Left colon (tissue), 2 donors: ENCODE data around the gene UBE3B. TPM values are rescaled to one million over a fixed set of nuclear protein-coding genes. Genes with fewer than 3 reads are reported as not detected.
"Not testable (repeated sequence)": the region's sequence is repeated elsewhere in the genome, so short reads cannot be mapped to it uniquely, and the experiment has no call there.

Experiments
- ATAC-seq: fragments of 200-7000 bp; cut with Tn5 transposase; one replicate; pipeline ENCODE4 v1.9.1; 2020; ENCODE audit warnings: mild to moderate bottlenecking, moderate library complexity
- DNase-seq, 2 donors: peaks; one replicate each; pipeline ENCODE4 v3.0.0-alpha.2; 2020
- intact Hi-C, 2 donors: fragments of 100-400 bp; cut with DNase I in 1 of 2; cut with micrococcal nuclease in 1 of 2; formaldehyde crosslinking; loops; one replicate each; pipeline versions ENCODE4 v1.11.2 to v1.14.0; 2022; cut with DNase I, micrococcal nuclease
- total RNA-seq, 2 donors: library from RNA; stranded (reverse); fragmentation: NEBNext Ultra II Directional; extraction: Animal tissue kit (Norgen Biotek cat#: 25700); gene quantifications; one replicate each; pipeline ENCODE4 v1.2.1, GENCODE V29; 2021
- donor health status: DM: no; HTN: no; CAD: no.
- donor health status: DM: yes; HTN: yes; CAD: no.

Gene UBE3B
- total RNA-seq, 2 donors from 2014 or later, result 47.7 to 50.7 TPM

DNA sequence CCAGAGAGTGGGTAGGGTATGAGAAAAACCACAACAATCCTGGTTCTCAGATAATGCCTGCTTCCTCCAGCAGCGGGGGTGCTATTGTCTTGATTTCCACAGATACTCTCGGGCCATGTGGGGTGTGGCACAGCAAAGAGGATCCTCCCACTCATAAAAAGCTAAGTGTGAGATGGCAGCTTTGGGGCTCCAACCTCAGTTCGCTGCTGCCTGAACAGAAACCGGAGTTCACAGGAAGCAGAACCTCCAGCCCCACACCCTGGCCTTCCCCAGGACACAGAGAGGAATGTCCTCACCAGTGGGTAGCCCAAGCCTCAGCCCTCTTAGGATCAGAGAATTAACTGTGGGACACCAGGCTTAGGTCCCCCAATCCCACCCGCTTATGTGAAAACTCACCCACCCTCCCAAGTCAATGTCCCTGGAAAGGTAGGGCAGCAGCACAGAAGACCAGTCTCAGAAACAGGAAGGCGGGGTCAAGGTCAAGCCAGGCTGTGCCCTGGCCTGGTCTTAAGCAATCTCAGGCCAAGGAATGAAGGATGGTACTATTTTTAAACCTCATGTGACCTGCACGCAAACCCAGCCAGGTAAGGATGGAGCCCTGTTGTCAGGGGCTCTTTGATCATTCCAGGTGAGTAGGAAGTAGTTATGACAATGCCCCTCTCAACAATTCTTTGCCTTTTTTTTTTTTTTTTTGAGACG lies 9.3 kb upstream of the UBE3B start:
- ATAC-seq (peak; percentile 94), DNase-seq (peak; percentile 74 to 83)
- intact Hi-C loops, result no loop called here

DNA sequence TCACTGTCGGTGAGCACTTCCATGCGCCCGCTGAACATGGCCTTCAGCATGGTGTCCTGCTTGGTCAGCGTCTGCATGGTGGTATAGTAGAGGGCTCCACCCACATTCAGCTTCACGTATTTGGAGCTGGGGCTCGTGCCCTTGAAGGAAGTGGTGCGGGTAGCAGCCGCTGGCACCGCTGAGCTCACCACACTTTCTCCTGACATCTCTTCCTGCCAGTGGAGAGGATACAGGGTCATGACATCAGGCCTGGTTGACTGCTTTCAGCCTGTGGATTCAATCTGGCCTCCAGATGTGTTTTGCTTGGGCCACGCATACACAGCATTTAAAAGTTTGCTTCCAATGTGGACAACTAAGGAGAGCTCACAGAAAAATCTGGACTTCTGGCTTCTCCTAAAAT lies 7.9 kb upstream of the UBE3B start:
- intact Hi-C loops, result no loop called here
- ATAC-seq (no peak), DNase-seq (no peak)

DNA sequence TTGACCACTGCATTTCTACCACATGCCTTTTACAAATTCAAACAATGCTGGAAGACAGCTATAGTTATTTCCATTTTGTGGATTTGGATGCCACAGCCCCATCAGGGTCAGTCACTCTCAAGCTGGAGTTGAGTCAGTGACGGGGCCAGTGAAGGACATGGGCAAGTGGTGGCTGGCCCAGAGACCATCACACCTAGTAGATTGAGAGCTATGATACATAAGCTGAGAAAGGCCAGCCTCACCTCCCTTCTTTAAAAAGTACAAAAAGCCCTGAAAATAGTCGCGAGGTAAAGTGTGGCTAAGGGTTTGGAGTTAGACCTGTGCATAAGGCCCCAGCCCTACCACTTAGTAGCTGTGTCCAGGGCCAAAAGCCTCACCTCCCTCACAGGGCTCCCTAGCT lies 4.4 kb upstream of the UBE3B start:
- intact Hi-C loops, result no loop called here
- no peak for ATAC-seq
- no peak for DNase-seq

DNA sequence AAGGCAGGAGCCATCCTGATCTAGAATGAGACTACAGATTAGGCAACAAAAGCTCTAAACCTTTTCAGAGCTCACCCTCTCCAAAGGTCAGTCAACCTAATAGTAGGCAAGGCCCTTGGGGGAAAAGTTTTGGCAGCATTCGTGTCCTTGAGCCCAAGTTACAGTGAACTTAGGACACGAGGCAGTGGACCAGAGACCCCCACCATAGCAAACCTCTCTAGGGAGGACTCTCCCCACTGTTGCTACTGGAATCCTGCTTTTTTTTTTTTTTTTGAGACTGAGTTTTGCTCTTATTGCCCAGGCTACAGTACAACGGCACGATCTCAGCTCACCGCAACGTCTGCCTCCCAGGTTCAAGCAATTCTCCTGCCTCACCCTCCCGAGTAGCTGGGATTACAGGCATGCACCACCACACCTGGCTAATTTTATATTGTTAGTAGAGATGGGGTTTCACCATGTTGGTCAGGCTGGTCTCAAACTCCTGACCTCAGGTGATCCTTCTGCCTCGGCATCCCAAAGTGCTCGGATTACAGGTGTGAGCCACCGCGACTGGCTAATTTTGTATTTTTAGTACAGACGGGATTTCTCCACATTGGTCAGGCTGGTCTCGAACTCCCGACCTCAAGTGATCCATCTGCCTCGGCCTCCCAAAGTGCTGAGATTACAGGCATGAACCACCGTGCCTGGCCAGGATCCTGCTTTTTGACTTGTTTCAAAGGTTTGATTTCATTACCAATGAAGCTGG lies 3.7 kb upstream of the UBE3B start:
- intact Hi-C loops, ATAC-seq, DNase-seq: not testable (repeated sequence)

DNA sequence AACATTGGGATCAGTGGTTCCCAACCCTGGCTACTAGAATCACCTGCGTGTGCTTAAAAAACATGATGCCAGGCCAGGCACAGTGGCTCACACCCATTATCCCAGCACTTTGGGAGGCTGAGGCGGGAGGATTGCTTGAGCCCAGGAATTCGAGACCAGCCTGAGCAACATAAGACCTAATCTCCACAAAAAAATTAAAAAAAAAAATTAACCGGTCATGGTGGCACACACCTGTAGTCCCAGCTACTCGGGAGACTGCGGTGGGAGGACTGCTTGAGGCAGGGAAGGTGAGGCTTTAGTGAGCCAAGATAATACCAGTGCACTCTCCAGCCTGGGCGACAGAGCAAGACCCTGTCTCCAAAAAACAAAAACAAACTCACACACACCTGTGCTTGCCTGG lies 2.3 kb upstream of the UBE3B start:
- intact Hi-C loops, result no loop called here
- no peak for ATAC-seq

DNA sequence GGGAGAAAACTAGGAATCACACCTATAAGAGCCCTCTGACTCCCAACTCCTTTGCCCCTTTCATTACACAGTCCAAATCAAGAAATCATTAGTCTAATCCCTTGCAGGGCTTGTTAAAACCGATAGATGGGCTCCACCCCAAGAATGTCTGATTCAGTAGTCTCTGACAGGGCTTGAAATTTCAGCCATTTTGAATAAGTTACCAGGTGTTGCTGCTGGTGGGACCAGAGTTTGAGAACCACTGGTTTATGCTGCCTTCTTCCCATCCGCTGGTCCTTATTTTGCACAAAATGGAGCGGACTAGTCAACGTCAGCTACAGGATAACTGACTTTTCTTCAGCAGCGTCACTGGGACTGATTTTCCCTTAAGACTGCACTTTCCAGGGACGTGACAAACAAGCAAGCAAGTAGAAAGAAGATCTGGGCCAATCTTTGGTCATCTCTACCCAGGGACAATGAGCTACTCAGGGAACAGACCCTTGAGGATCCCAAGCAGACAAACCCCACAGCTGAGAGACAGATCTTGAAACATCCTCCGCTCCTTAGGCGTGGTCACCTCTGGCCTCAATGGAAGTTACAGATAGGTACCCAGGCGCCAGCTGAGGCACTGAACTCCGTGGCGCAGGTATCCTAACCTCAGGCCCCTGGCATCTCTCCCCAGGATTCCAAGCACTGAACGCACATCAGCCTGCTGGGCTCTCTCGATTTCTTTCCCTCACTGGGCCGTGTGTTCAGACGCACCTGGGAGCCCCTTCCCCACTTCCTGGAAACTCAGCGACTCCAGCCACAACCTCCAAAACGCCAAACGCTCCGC lies 1.2 kb upstream of the UBE3B start:
- ATAC-seq (peak; percentile 29), DNase-seq (peak in 1 of 2 donors; percentile 30)
- intact Hi-C loops, result no loop called here

More for the DNA sequence above, 2.3 kb upstream of the UBE3B start:
- no peak for DNase-seq

DNA sequence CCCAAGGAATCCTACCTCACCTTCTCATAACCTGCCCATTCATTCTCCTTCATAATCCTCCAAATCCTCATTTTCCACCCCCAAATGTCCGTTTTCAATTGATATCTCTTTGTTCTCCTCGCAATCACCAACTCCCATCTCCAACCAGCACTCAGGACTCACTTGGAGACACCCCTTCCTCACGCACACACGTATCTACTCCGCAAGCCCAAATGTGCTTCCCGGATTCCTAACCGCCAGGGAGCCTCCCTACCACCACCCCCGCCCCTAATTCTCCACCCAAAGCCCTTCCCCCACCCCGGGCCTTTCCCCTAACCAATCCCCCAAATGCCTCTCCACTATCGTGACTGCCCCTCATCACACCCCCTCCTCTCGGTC lies 638 bp upstream of the UBE3B start:
- DNase-seq, result no peak
- intact Hi-C loops, result no loop called here
- ATAC-seq, result peak; percentile 19

DNA sequence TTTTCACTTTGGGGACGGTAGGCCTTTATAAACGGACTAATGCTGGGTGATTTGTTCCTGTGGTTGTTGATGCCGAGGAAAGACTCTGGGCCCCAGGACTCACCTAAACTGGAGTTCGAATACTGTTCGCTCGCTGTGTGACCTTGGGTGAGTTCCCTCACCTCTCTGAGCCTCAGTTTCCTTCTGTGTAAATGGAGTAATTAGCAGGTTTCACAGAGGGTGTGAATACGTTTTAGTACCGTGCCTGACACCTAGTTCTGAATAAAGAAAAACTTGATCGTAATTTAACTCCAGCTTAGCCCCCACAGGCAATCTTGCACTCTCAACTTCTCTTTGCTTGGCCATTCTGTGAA lies 505 bp downstream of the UBE3B start:
- ATAC-seq, result peak; percentile 8
- intact Hi-C loops, result no loop called here
- DNase-seq, result no peak

DNA sequence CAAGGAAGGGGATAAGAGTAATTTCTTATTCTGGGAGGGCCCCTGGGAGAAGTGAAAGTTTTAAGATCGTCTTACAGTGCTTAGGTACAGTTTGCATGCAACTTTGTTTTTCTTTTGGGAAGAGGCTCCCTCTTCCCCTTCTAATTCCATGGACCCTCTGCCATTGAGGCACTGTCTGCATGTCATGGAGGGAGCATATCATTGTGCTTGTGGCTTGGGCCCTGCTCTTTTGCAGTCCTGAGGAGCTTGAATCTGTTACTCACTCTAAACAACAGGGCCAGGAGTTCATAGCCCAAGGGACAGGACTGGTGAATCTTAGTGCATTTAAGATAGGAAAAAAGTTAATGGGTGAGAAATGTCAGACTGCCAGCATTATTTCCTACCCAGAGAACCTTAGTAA lies 2.3 kb downstream of the UBE3B start:
- intact Hi-C loops, result loop anchor here in 1 of 2 donors (10.0 kb wide), 1 partner anchor 55 kb away; no protein-coding TSS in a partner anchor
- DNase-seq (no peak), ATAC-seq (no peak)

DNA sequence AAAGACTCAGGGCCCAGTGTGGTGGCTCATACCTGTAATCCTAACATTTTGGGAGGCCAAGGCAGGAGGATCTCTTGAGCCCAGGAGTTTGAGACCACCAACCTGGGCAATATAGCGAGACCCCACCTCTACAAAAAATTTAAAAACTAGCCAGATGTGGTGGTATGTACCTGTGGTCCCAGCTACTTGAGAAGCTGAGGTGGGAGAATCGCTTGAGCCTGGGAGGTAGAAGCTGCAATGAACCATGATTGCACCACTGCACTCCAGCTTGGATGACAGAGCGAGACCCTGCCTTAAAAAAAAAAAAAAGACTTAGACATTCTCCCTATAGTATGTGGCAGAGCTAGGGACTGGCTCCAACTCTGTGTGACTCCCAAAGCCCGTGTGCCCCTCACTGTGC lies 2.9 kb downstream of the UBE3B start:
- DNase-seq, result no peak
- intact Hi-C loops, result loop anchor here in 1 of 2 donors (10.0 kb wide), 1 partner anchor 56 kb away; no protein-coding TSS in a partner anchor
- no peak for ATAC-seq

DNA sequence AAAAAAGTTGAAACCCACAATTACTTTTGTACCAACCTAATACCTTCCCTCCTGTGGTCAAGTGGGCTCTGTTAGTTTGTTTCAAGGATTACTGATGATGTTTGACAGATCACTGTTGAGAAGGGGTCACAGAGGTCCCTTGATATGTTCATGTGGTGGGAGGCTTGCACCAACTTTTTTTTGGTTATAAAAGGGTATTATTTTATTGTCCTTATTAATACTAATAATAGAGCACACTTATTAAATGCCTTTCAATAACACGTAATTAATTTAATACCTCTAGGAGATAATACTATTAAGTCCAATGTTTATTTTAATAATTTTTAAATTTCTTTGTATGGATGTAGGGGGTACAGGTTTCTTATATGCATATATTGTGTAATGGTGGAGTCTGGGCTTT lies 4.4 kb downstream of the UBE3B start:
- intact Hi-C loops, result loop anchor here in 1 of 2 donors (10.0 kb wide), 1 partner anchor 57 kb away; no protein-coding TSS in a partner anchor
- DNase-seq (no peak), ATAC-seq (no peak)

DNA sequence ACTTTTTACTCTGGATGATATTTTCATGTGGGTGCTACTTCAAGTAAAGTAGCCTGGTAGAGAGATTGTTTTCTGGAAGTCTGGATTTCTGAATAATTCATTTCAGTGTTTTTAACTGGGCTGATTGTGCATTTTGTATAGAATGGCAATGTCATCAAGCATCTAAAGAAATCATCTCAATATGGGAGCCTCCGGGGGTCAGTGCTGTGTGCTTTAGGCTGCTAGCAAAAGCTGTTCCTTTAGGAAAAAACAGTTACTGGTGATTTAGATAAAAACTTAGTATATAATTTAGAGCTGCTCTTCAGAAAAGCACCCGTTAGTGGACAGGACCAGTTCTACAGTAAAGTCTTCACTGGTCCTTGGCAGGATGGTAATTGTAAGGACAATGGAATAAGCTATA lies 5.1 kb downstream of the UBE3B start:
- intact Hi-C loops, result loop anchor here in 1 of 2 donors (10.0 kb wide), 1 partner anchor 58 kb away; no protein-coding TSS in a partner anchor
- no peak for ATAC-seq
- DNase-seq, result no peak

DNA sequence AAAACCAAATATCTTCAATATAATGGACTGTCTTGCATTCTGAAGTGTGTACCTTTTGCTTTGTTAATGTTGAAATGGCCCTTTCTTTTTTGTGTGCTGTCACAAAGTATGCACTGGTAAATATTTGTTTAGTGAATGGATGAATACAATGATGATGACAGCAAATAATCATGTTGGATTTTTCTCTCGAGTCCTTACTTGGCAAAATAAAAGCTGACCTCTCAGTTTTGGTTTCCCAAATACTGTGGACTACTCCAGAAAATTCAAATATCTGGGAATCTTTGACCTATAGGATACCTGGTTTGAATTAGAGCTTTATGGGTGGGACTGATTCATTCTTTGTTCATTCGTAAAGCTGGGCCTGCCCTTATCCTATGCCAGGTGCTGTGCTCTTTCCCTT lies 5.5 kb downstream of the UBE3B start:
- DNase-seq (no peak), ATAC-seq (no peak)
- intact Hi-C loops, result loop anchor here in 1 of 2 donors (10.0 kb wide), 1 partner anchor 58 kb away; no protein-coding TSS in a partner anchor

DNA sequence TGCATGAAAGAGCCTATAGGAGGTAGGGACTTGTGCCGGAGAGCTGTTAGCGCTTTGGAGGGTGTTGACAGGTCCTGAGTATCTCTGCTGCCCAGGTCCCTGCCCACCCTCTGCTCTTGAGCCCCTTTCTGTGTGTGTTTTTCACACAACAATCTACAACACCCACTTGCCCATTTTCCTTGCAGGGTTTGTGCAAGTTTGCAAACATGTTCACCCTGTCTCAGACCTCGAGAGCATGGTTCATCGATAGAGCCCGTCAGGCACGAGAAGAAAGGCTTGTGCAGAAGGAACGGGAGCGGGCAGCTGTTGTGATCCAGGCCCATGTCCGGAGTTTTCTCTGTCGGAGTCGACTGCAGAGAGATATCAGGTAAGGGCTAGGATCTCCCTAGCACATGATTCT lies 5.9 kb downstream of the UBE3B start:
- intact Hi-C loops, result loop anchor here in 1 of 2 donors (10.0 kb wide), 1 partner anchor 59 kb away; no protein-coding TSS in a partner anchor
- ATAC-seq (no peak), DNase-seq (no peak)

DNA sequence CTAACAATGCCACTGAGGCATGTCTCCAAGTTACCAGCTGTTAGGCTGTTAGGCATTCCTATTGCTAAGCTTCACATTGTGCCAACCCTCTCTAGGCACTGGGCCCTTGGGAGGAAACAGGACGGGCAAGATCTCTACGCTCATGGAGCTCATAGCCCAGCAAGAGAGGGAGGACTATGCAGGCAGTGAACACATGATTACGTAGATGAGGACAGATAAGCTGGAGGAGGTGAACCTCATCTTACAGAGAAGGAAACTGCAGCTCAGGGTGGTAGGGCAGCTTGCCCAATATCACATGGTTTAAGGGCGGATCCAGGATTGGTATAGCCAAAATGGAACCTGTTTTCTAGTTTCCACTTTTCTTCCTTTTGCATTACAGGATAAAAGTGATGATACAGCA lies 7.8 kb downstream of the UBE3B start:
- intact Hi-C loops, result loop anchor here in 1 of 2 donors (10.0 kb wide), 1 partner anchor 60 kb away; no protein-coding TSS in a partner anchor
- no peak for ATAC-seq
- DNase-seq, result no peak

DNA sequence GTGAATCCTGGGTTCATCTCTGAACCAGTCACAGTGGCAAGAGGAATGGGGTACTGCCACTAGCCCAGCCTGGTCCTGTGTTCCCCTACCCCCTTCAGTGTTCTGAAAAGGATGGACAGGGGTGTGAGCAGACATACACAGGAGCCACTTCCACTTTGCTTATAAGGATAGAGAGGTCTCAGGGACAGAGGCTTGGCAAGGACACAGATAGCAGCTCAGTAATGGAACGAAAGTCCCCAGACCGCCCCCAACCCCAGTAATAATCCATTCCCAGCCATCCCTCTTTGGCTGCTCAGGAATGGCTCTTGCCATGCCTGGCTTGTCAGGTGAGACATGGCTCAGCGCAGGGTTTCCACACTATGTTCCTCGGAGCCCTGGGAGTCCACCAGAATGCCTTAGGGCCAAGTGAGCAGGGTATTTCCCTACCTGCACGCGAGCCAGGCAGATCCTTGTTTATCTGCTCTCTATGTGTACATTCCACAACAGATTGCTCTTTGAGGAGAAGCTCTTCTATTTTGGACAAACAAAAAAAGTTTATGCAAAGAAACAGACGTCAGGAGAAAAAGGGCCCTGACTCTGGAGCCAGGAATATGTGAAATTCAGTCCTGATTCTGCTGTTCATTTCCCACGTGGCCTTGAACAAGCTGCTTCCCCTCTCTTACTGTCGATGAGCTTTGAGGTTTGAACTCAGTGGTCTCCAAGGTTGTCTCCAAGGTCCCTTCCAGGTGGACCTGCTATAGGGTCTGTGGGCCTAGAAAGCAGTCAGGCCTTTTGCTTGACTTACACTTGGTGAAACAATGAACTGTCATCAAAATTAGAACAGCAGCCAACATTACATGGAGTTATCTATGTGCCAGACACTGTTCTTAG lies 10.0 kb downstream of the UBE3B start:
- DNase-seq (no peak), ATAC-seq (no peak)
- intact Hi-C loops, result loop anchor here in 1 of 2 donors (10.0 kb wide), 1 partner anchor 63 kb away; no protein-coding TSS in a partner anchor

DNA sequence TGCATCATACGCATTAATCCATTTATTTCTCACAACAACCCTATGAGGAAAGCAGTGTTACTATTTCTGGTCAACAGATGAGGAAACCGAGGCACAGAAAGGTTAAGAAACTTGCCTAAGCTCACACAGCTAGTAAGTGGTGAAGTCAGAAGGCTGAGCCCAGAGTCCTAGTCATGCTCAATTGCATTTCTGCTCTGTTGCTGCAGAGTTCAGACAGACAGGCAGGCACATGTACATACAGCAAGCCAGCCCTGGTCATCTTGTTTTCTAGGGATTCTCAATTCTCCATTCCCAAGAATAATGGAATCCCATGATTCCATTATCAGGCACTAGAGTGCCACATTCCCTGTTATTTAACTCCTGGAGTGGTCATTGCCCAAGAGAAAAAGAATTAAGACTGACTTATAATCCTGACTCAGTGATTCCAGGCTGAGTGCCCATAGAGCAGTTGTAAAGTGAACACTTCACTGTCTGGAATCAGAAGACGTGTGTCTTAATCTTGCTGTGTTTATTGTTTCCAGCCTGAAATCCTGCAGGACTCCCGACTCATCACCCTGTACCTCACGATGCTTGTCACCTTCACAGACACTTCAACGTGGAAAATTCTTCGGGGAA lies 10.7 kb downstream of the UBE3B start:
- ATAC-seq (no peak), DNase-seq (no peak)
- intact Hi-C loops, result loop anchor here in 1 of 2 donors (10.0 kb wide), 1 partner anchor 63 kb away; no protein-coding TSS in a partner anchor
